ENCODE data around the gene CBFB. TPM values are rescaled to one million over a fixed set of nuclear protein-coding genes. Genes with fewer than 3 reads are reported as not detected.
A peak's percentile ranks its signal among the peaks of the same experiment; 100 is the strongest.

CBFB gene
- total and polyA plus RNA-seq, 11 donors = 11.3 to 53.6 (median 28.1) TPM

DNA sequence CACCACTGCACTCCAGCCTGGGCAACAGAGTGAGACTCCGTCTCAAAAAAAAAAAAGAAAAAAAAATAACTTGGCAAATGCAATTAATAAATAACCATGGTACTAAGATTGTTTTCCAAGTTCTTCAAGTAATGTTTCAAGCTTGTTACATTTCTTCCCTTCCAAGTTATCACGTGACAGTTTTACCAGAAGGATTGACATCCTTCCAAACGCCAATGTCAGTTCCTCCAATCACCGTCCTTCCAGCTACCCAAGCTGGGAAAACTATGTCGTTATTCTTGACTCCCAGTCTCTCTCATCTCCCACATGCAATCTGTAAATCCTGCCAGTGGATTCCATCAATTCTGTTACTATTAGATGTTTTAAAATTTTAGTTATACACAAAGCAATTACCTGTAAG is 76.9 kb downstream of the CBFB start:
- Histone ChIP-seq H3K36me3 (peaks cover 0 to 8% (median 0%) of the 10 kb centered on the region in 9 donors), H3K4me1 (peaks cover 0 to 38% (median 15%) of the 10 kb centered on the region in 12 donors), H3K27ac (peak overlapping the region in 1 of 12 donors; percentile 58), H3K4me3 (no peak overlapping the region), H3K9me3 (no peaks in the 10 kb centered on the region), H3K27me3 (no peaks in the 10 kb centered on the region)
- ATAC-seq = no peak
- intact Hi-C loops (cut with DNase I) = loop anchor here in 4 of 10 donors (5.0 to 10.0 kb wide), 5 partner anchors 51 to 129 kb away; partner anchors contain the start of genes CBFB (in 1 of the 4), FBXL8 (in 1 of the 4) and TRADD (in 1 of the 4)
- TF ChIP-seq POLR2A (IDR thresholded peaks at IDR 0.05) = no peak
- TF ChIP-seq, protein P1, sequence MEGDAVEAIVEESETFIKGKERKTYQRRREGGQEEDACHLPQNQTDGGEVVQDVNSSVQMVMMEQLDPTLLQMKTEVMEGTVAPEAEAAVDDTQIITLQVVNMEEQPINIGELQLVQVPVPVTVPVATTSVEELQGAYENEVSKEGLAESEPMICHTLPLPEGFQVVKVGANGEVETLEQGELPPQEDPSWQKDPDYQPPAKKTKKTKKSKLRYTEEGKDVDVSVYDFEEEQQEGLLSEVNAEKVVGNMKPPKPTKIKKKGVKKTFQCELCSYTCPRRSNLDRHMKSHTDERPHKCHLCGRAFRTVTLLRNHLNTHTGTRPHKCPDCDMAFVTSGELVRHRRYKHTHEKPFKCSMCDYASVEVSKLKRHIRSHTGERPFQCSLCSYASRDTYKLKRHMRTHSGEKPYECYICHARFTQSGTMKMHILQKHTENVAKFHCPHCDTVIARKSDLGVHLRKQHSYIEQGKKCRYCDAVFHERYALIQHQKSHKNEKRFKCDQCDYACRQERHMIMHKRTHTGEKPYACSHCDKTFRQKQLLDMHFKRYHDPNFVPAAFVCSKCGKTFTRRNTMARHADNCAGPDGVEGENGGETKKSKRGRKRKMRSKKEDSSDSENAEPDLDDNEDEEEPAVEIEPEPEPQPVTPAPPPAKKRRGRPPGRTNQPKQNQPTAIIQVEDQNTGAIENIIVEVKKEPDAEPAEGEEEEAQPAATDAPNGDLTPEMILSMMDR (IDR thresholded peaks at IDR 0.05) = no peak
- no peak for DNase-seq
- 36 to 50% (median 42%) methylated on average over 5 of the region's 5 CpGs for WGBS, 4 donors

DNA sequence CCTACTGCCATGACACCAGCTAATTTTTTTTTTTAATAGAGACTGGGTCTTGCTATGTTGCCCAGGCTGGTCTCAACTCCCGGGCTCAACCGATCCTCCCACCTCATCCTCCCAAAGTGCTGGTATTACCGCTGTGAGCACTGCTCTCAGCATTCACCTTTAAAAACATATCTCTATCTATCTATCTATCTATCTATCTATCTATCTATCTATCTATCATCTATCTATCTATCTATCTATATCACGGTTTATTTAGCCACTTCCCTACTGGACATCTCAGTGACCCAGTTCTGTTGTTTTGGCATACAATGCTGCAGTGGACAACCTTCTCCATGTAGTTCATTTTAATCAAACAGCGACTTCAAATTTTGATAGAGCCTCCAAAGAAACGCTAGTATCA is 79.5 kb downstream of the CBFB start:
- peaks cover 0 to 55% (median 32%) of the 10 kb centered on the region in 12 donors for H3K4me1 ChIP-seq
- H3K4me3 ChIP-seq = no peak overlapping the region
- 93 to 97% (median 96%) methylated on average over 6 of the region's 6 CpGs for WGBS, 4 donors

DNA sequence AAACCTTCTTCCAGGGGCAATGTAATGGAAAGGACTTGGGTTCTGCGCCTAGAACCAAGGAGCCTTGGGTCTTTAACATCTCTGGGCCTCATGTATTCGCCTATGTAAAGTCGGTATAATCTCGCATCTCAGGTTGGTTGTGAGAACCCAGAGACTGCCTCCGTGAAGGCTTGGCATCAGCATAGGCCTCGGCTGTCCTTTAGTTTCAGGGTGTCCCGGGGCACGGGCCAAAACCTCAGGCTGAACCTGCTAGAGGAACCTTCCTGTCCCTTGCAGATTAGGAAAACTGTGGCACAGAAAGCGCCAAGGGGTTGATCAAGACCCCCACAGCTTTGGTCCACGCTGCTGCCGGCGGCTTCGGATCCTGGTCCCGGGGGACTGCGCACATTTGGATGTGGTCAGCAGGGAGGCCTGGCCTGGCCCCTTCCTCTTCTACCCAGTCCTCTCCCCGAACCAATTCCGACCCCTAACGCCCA is 80.0 kb downstream of the CBFB start:
- H3K4me1 ChIP-seq = peaks cover 0 to 57% (median 32%) of the 10 kb centered on the region in 12 donors
- no peak for ATAC-seq
- peak overlapping the region; percentile 70 to 100 (median 94) for H3K4me3 ChIP-seq
- peaks cover 0 to 6% (median 0%) of the 10 kb centered on the region in 9 donors for H3K36me3 ChIP-seq
- no peaks in the 10 kb centered on the region for H3K9me3 ChIP-seq
- WGBS, 4 donors = 54 to 70% (median 63%) methylated on average over 17 to 18 of the region's 18 CpGs
- DNase-seq = peak in 2 of 5 donors; percentile 19 to 23
- peak overlapping the region; percentile 33 to 91 (median 85) for H3K27ac ChIP-seq
- no peaks in the 10 kb centered on the region for H3K27me3 ChIP-seq
- TF ChIP-seq, protein P1 (IDR thresholded peaks at IDR 0.05) = no peak
- TF ChIP-seq POLR2A (IDR thresholded peaks at IDR 0.05) = no peak
- intact Hi-C loops (cut with DNase I) = loop anchor here in 4 of 10 donors (2.0 to 10.0 kb wide), 6 partner anchors 48 to 132 kb away; partner anchors contain the start of genes CBFB (in 2 of the 4), FBXL8 (in 1 of the 4) and TRADD (in 1 of the 4)

More for the DNA sequence above, 79.5 kb downstream of the CBFB start:
- intact Hi-C loops (cut with DNase I) = loop anchor here in 4 of 10 donors (2.0 to 10.0 kb wide), 6 partner anchors 49 to 131 kb away; partner anchors contain the start of genes CBFB (in 2 of the 4), FBXL8 (in 1 of the 4) and TRADD (in 1 of the 4)
- Histone ChIP-seq H3K9me3 (no peaks in the 10 kb centered on the region), H3K36me3 (peaks cover 0 to 6% (median 0%) of the 10 kb centered on the region in 9 donors), H3K27me3 (no peaks in the 10 kb centered on the region), H3K27ac (no peak overlapping the region)
- ATAC-seq = no peak
- TF ChIP-seq, protein P1 (IDR thresholded peaks at IDR 0.05) = no peak
- TF ChIP-seq POLR2A (IDR thresholded peaks at IDR 0.05) = no peak
- DNase-seq = no peak

DNA sequence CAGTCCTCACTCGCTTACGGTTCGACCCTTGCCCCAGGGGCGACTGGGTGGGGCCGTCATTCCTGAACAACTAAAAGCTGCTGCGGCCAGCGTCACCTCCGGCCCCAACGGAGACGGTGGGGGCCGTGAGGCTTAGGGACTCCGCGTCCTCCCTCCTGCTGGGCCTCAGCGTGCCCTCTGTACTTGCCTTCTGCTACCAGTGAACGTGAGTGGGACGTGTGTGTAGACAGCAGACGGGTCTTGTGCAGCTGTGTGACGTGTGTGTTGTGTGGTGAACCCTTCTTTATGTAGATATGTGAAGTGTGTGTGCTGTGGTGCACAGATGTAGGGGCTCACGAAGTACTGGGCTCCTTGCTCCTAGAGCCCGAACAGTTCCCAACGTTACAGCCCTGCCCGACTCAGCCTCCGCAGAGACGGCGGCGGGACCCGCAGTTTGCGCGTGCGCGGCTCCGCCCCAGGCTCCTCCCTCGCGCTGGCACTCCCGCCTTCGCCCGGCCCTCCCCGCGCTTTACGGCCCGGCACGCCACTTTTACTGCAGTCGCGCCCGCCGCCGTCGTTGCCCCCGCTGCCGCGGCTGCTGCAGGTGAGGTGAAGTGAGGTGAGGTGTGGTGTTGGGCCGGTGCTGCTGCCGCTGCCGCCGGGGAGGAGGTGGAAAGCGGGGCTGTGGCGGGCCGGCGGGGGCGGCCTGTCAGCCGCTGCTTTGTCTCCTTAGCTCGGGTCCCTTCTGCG is 80.6 kb downstream of the CBFB start, which contains the start of gene PHAF1:
TSS of gene PHAF1 (plus strand) at position 535 of the 729 bp plus-strand sequence. CDS start 235 bp downstream, outside the sequence.
- DNase-seq (peak; percentile 93 to 98 (median 94)), ATAC-seq (peak; percentile 97 to 98 (median 98))
- 1 to 5% (median 3%) methylated on average over 31 to 63 of the region's 63 CpGs for WGBS, 4 donors
- peaks cover 0 to 60% (median 30%) of the 10 kb centered on the region in 12 donors for H3K4me1 ChIP-seq
- H3K9me3 ChIP-seq = no peaks in the 10 kb centered on the region
- H3K27me3 ChIP-seq = no peaks in the 10 kb centered on the region
- H3K4me3 ChIP-seq = peak within 1 kb of the TSS; percentile 70 to 100 (median 94)
- peak; percentile 5 to 94 for TF ChIP-seq POLR2A (IDR thresholded peaks at IDR 0.05)
- TF ChIP-seq, protein P1 (IDR thresholded peaks at IDR 0.05) = no peak
- H3K27ac ChIP-seq = peak within 1 kb of the TSS; percentile 33 to 91 (median 85)
- H3K36me3 ChIP-seq = peaks cover 0 to 6% (median 0%) of the 10 kb centered on the region in 9 donors
- intact Hi-C loops (cut with DNase I) = loop anchor here in 7 of 10 donors (2.0 to 10.0 kb wide), 8 partner anchors 48 to 132 kb away; partner anchors contain the start of genes CBFB (in 3 of the 7), FBXL8 (in 1 of the 7), NOL3 (in 1 of the 7) and TRADD (in 1 of the 7)
